HG02943 (cell line): Measurements from ENCODE around the gene SIM1.

Experiments used
- ATAC-seq: cut with Tn5 transposase; IDR thresholded peaks from one replicate; pipeline ENCODE4 v1.9.1; 2021; ENCODE audit warnings: mild to moderate bottlenecking, low read depth, moderate library complexity; ENCODE audit not compliant: unreplicated experiment

Gene SIM1

DNA sequence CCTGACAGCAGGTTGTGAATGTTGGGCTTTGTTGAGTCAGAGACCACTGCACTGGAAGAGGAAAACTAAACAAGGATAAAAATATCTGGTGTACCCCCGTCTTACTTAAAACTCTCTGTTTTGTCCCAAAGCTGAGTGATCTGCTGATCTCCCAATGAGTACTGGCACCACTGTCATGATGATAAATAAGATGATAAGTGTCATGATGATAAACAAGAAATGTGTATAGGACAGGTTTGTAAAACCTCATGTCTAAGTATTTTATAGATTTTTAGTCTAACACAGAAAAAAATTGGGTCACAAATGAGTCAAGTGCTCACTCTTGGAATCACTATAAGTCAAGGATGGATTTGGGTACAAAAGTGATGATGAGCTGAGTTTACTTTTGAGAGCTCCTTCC lies 8.5 kb upstream of the SIM1 start:
- ATAC-seq: no peak

DNA sequence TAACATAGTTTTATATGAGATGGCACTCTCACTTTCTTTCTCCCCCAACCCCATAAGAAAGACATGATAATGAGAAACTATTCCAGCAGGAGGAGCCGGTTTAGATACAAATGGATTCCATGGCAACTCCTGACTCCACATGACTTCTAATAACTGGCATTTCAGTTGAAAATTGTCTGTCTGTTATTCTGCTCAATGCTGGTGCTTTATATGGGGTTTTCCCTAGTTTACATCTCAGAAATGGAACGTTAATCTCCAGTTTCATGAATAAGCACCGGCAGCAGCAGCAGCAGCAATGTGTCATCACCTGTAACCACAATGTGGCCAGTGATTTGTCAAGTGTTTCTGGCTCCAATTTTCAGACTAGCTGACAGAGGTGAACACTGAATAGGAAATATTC lies 8.0 kb upstream of the SIM1 start:
- ATAC-seq: peak; percentile 81

DNA sequence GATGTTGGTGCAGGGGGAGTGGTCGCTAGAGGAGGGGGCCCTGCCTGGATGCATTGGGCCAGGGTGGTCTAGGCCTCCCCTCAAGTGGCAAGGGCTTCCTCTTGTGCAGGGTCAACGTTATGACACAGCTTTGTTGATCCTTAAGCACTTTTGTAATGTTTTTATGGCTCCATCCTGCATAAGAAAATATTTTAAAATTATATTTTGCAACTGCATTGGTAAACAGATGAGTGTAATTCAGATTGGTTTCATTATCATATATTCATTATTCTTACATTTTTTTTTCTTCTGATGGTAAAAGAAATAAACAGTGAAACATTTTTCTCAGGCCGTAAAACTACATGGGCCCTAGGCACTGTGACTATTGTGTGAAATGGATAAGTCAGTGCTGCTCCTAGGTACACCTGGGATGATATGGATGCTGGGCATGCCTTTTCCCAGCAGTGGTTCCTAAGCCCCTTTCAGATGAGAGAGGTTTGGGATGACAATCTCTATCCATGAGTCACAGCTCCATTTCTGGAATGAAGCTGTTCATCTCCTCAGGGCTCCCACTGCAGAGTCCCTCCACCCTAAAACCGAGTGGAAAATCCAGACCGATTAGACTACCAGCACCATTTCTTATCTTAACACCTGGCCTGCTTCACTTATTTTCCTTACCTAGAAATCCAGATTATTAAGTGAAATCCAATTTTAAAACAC lies 5.8 kb upstream of the SIM1 start:
- no peak for ATAC-seq

DNA sequence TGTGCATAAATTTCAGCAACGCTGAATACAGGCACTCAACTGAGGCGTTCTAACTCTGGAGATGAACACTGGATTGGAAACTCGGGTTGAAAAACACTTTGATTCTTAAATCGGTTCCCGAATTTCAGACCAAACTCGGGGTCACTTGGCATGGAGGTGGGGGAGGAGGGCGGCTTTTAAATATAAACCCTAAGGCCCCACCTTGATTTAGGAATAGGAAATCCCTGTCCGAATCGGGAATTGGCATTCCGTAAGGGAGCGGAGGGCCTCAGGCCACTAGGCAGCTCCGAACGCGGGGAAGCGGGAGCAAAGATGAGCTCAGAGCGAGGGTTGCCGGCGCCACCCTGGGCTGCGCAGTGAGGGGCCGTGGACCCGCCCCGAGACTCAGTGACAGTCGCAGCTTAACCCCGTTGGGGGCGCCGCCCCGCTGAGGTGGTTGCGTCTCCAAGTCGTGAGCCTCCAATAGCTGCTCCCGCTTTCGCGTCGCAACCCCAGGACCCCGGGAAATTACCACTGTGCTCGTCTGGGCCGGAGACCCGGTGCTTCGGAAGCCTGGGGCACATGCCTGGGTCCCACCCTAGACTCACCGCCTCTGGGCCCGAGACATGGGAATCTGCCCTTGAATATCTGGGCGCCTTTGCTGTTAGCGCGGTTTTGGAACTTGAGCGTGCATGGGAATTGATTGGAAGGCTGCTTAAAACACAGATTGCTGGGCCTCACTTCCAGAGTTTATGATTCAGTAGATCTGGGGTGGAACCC lies 4.6 kb upstream of the SIM1 start:
- no peak for ATAC-seq

DNA sequence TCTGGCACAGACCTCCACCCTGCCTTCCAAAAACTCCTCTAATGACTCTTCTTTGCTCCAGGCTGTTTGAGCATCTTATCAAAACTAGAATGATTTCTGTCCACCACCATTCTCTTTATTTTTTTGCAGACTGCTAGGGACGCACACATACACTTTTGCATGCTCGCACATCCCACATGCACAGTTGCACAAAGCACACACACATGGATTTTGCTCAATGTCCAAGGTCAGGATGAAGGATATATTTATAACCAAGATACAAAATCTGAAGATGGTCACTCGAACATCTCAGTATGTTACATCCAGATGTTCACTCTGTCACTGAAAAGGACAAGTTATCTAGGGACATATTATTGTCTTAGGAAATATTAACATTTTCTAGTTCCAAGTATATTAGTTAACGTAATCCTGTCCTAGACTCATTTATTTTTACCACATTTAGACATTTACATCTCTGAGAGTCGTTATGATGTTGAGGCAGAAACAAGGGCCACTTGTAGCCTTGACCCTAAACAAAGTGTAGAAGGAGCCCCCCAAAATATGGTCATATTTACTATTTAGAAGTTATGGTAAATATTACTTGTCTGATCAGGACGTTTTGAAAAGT lies 3.4 kb upstream of the SIM1 start:
- no peak for ATAC-seq

DNA sequence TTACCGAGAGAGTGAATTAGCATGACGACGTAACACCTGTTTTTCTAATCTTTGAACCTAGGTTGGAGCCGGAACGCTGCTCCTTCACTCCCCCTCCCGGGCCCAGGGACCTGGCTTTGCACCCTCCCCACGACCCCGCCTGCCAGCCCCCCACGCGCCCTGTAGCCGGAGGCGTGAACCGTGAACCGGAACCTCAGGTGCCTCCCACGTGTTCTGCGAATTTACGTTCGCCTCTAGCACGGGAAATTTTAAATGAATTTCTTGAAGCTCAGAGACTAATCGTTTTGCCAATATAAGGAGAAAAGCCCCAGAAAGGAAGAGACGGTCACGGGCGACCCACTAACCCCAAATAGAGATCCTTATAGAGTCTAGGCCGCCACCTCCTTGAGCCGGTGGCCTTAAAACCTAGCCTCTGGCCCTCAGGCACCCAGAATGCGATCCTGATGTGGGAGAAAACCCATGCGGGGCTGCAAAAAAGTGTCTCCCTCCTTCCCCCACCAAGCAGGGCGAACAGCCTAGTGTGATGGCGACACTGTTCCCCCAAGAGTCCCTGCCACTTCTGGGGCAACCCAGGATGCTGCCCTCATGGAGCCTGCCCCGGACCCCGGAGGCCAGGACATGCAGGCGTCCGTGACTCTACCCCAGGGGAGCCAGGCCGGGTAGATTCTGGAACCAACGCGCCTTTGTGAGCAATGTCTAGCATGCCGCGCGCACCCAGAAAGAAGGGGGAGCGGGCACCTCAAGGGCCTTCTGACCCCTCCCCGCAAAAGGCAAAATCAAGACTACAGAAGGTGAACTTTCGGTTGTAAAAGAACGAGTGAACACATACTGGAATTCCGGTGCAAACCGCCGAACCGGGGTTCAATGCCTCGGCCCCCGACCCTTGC lies 2.7 kb upstream of the SIM1 start:
- ATAC-seq: no peak

DNA sequence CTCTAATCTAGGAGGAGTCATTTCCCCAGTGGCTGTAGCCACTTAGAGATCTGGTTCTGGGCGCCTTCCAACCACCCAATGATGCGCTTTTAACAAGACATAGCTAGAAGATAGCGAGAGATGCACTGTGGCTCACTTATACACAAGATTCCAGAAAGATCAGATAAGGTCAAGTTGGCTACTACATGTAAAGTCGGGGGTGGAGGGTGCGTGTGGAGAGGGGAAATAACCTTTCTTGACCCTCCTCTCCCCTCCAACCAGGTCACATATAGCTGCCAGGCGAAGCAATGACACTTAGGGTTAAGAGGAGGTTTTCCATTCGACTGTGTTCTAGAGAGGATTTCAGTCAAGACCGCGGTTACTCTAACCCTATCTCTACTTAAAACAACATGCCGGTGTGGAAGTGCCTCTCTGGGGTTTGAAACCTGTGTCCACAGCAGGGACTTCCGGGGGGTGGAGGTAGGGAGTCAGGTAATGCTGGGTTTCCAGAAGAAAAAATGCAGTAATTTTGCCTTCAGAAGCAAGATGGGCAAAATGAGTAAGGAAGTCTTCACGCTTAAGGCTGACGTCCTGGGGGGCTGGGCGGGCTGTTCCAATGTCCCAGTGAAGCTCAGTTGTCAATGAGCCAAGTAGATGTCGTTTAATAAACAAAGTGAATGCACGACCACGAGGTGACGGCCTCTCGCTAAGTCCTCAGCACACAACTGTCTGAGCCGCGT lies 1.8 kb upstream of the SIM1 start:
- ATAC-seq: no peak

DNA sequence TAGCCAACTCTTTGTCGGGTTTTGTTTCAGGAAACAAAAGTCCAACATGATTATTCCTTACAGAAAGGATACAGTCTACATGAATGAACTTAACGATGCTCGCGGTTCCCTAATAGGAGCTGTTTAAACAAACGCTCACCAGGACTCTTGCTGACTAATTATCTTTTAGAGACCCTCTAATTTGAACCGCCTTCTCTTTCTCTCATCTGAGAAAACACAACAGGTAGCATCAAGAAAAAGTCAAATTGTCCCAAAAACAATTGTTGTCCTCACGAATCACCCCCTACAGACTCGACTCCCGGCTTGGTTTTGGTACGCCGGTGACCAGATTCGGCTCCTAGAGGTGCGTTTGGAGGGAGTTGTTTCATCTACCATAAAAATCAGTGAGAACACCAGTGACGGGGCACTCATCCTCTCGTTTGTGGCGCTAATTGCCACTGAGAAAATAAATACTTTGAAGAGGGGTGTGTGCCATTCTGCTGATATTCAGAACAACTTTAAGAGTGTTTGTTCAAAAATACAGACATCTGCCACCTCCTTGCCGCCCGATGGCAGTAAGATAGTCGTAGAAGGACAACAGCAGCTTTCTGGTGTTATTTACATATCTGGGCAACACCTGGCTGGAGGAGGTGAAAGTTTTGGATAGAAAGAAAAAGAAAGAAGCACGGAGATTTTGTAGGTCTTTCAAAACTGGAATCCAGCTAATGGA lies 1.1 kb upstream of the SIM1 start:
- ATAC-seq: no peak

DNA sequence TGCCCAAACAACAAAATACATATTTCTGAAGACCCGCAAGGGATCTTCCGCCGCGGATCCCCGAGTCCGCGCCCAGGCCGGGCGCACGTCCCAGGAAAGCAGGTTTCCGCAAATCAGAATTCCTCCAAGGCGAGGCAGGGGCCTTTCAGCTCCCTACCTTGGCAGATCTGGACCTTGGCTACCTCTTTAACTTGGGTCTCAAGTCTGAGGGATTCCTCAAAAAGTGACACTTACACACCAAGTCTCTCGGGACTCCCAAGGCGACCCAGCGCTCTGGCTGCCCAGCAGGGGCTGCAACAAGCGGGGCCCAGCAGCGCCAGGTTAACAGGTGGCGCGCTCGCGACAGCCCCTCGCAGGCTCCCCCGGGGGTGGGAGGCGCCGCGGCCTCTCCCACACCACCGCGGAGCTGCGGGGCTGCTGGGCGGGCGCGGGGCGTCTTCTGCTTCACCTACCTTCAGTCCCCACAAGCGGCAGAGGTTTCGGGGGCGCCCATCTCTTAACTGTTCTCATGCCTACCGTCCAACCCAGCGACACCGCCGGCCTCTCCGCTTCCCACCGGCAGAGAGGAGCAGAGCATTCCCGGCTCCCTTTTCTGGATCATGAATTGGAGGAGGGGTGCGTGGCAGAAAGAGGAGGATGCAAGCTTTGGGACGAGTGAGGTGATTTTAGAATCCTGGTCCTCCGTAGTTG lies 414 bp downstream of the SIM1 start:
- ATAC-seq: no peak

DNA sequence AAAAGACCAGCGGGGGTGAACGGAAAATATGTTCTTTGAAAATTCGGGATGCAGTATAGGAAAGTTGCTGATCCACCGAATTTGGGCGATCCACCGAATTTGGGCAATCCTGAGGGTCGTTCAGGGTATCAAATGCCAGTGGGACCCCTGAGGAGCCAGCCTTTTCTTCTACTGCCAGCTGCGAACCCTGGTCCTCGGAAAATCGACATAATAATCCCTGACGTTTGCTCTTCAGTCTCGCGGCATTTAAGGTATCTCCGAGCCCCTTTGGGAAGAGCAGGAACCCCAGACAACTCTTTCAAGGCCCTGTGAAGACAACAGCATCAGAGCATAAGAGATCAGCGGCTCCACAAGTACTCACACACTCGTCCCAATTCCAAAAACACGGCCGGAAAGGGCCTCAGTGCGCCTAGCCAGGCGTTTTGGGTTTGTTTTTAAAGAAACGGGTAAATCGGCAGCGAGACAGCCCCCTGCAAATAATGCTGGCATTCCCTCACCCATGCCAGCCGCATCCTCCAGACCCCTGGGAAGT lies 1.0 kb downstream of the SIM1 start:
- no peak for ATAC-seq

DNA sequence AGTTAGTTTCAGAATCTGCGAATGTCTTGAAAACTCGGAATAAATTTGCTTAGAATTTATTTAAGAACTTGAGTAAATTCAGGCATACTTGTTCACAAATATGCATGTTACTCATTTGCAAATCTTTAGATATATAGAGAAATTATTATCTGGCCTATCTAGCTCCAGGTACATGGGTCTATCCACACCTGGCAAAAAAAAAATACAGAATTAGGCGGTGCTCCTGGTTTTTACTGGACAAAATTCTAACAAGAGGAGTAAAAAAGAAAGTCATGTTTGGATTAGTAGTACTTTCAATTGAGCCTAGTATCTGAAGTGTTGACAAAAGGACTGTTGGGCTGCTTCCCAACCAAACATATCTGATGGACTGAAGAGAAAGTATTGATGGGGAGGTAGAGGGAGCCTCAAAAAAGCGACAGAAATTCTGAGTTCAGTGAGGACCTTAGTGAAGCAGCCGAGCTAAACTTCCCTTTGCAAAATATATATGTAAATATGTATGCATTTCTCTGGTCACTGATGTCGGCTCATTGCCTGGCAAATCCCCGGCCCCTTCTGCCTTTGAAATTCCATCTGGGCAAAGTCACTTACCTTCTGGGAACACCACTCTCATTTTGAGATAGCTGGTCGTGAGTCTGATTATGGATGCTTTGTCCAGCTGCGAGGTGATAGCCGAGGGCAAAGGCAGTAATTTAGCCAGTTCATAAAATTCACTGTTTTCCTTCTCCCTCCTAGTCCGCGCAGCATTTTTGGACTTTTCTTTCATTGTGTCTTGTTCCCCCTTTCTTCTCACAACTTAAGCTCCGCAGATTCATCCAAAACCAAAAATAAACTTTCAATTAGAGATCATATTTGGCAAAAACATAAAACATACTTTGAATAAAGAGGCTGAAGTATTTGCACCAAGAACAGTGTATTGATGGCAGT lies 1.8 kb downstream of the SIM1 start:
- no peak for ATAC-seq

DNA sequence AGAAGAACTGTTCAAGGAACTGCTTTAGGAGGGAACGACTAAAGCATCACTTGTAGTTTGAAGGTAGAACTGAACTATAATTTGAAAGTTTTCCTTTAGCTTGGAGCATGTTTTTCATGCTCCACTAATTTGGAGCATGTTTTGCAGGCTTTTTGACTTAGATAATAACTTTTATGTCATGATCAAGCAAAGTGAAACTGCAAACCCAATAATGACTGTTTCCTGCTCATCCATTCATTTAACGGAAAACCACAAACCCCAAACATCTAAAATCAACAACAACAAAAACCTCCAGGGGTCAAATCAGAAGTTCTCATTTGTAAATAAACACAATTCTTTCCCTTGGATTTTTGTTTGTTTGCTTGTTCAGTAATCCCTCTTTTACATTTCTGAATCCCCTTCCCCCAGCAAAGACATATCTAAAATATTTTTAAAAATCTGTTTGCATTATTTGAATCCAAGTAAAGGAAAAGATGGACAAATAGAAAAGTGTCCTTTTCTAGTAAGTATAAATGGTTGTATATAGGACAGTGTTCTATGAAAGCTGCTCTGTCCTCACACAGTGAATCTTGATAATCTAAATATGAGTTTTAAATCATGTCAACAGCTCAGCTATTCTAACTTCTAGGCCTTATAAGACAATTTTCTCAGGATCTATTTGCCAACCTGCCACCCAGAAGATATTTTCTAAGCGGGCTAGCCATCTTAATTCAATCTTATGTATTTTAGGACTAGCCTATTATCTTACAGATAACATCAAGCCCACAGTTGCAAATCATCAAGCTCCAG lies 2.6 kb downstream of the SIM1 start:
- ATAC-seq: no peak

DNA sequence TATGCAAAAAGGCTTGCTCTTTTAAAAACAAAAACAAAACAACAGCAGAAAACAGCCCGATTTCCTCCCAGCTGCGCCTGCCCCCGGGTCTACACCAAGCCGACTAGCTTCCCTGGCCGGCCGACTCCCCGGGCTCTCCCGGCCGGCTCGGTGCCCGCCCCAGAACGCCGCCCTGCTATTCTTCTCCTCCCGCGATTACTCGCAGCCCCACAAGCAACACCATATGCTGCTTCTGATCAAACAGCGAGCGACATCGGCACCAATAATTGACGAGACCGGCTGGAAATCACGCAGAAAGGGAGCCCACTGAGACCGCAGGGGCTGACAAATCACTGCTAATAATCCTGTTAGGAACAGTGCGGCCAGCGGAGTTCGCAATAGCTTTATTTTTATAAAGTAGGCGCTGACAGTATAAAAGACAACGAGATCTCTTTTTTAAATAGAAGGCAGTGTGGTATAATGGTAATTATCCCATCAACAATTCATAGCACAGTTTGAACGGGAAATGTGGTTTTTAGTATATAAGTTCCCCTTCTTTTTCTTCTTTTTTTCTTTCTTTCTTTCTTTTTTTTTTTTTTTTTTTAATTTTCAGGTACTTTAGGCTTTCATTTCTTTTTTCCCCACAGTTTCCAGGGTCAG lies 3.3 kb downstream of the SIM1 start:
- no peak for ATAC-seq

DNA sequence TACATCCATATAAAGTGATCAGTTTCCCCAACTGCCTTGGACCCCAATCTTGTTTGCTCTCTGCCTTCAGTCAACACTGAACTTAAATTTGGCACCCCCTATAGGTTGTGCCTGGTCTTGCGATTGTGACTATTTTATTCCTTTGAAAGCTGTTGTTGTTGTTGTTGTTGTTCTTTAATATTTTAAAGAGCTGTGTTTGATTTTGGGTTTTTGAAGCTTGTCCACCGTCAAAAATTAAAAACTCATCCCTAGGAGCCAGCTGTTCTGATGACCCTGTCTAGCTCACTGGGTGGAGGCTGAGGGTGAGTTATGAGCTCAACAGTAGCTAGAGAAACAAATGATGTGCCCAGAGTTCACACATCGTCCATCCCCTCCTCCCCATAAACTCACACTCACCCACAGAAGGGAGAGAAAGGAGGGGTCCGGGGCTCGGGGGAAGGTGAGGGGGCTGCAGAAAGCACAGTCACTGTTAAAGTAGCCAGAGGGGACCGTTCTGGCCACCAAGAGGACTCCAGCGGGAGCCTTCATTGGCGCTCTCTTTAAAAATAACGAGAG lies 4.0 kb downstream of the SIM1 start:
- no peak for ATAC-seq

DNA sequence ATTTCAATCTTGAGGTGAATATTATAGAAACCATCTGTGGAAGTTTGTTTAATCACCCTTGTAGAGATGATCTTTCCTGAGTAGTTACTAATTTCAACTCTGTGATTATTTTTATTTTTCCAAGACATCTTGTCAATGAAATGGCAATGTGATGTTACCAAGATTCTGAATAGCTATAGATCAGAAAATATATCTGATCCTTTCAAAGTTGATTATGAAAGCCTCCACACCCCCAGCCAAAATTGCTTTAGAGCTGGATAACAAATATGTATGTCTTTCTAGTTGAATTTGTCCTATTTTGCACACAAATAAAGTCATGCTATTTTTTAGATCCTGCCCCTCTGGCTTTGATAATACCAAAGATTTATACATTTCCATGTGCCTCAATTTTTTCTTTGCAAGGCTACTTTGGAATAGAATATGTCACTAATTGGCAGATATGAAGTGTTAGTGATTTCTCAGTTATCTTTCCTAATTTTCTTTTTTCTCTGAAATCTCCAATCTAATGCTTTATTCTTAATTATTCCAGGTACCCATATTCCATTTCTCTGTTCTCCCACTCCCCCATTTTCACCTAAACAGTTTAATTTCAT lies 5.0 kb downstream of the SIM1 start:
- ATAC-seq: no peak
